HCT116 (cell line): ENCODE results near the gene RASAL2.
"Not testable (repeated sequence)": the region's sequence is repeated elsewhere in the genome, so short reads cannot be mapped to it uniquely, and the experiment has no call there.

Source experiments
- EZH2phosphoT487 ChIP-seq: fragments of 200-600 bp; IDR thresholded peaks from 2 replicates; pipeline ENCODE4 v1.6.1; 2018; ENCODE audit warnings: antibody characterized with exemption, borderline replicate concordance
- POLR2A ChIP-seq: IDR thresholded peaks from 2 replicates; pipeline ENCODE4 v1.7.0; 2011; ENCODE audit warnings: borderline replicate concordance; ENCODE audit not compliant: insufficient read depth, insufficient read length; ENCODE audit errors: extremely low read depth
- SP1 ChIP-seq: IDR thresholded peaks from 2 replicates; pipeline ENCODE4 v1.6.1; 2012; ENCODE audit warnings: low read depth
- TCF7L2 ChIP-seq: IDR thresholded peaks from 2 replicates; pipeline ENCODE4 v1.7.0; 2011; ENCODE audit warnings: borderline replicate concordance, inconsistent platforms; ENCODE audit not compliant: insufficient read depth, insufficient read length; ENCODE audit errors: extremely low read depth
- YY1 ChIP-seq: IDR thresholded peaks from 2 replicates; pipeline ENCODE4 v1.6.1; 2011; ENCODE audit warnings: low read length, low read depth, moderate library complexity, mild to moderate bottlenecking; ENCODE audit not compliant: insufficient replicate concordance; ENCODE audit errors: extremely low read depth
- ZNF274 ChIP-seq: fragments of 200-500 bp; sonication (Bioruptor generic); IDR thresholded peaks from 2 replicates; pipeline ENCODE4 v1.6.1; 2014; ENCODE audit warnings: mild to moderate bottlenecking, low read depth, low read length, inconsistent platforms
- TF ChIP-seq, protein P1 (sequence below), 3 experiments: fragments of 200-600 bp in 1 of 3; sonication (generic) in 1 of 3; IDR thresholded peaks in 2 of 3; conservative IDR thresholded peaks in 1 of 3; 2 replicates each; pipeline ENCODE4 v1.5.1; 2012 to 2017; ENCODE audit warnings: low read depth in 2 of 3, low read length in 2 of 3, antibody characterized with exemption in 1 of 3, borderline replicate concordance in 1 of 3, control low read depth in 1 of 3, mild to moderate bottlenecking in 1 of 3, mixed read lengths in 1 of 3, mixed run types in 1 of 3, moderate library complexity in 1 of 3; ENCODE audit not compliant: insufficient read depth in 1 of 3
- TF ChIP-seq, protein P2 (sequence below): IDR thresholded peaks from 2 replicates; pipeline ENCODE4 v1.6.1; 2012

DNA sequence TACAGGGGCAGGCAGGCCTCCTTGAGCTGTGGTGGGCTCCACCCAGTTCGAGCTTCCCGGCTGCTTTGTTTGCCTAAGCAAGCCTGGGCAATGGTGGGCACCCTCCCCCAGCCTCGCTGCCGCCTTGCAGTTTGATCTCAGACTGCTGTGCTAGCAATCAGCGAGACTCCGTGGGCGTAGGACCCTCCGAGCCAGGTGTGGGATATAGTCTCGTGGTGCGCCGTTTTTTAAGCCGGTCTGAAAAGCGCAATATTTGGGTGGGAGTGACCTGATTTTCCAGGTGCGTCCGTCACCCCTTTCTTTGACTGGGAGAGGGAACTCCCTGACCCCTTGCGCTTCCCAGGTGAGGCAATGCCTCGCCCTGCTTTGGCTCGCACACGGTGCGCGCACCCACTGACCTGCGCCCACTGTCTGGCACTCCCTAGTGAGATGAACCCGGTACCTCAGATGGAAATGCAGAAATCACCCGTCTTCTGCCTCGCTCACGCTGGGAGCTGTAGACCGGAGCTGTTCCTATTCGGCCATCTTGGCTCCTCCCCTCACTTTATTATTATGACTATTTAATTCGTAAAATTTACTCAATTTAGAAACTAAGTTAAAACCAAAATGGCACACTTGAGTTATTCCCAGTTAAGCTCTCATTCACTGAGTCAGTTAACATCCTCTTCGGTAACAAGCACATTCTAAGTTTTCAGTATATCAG lies 226.5 kb downstream of the RASAL2 start:
- TF ChIP-seq TCF7L2, YY1, POLR2A, SP1, ZNF274, EZH2phosphoT487: not testable (repeated sequence)
- TF ChIP-seq, protein P1, sequence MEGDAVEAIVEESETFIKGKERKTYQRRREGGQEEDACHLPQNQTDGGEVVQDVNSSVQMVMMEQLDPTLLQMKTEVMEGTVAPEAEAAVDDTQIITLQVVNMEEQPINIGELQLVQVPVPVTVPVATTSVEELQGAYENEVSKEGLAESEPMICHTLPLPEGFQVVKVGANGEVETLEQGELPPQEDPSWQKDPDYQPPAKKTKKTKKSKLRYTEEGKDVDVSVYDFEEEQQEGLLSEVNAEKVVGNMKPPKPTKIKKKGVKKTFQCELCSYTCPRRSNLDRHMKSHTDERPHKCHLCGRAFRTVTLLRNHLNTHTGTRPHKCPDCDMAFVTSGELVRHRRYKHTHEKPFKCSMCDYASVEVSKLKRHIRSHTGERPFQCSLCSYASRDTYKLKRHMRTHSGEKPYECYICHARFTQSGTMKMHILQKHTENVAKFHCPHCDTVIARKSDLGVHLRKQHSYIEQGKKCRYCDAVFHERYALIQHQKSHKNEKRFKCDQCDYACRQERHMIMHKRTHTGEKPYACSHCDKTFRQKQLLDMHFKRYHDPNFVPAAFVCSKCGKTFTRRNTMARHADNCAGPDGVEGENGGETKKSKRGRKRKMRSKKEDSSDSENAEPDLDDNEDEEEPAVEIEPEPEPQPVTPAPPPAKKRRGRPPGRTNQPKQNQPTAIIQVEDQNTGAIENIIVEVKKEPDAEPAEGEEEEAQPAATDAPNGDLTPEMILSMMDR (IDR thresholded peaks at IDR 0.05 in 2 of 3, conservative IDR thresholded peaks at IDR 0.05 in 1 of 3; ENCODE audit: borderline replicate concordance in 1 of 3, insufficient read depth in 1 of 3, low read depth in 2 of 3, low read length in 2 of 3), result not testable (repeated sequence)
- TF ChIP-seq, protein P2, sequence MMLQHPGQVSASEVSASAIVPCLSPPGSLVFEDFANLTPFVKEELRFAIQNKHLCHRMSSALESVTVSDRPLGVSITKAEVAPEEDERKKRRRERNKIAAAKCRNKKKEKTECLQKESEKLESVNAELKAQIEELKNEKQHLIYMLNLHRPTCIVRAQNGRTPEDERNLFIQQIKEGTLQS, result not testable (repeated sequence)
